HepG2 (cell line): ENCODE measurements around the gene EFS. TPM values are rescaled to one million over a fixed set of nuclear protein-coding genes. Genes with fewer than 3 reads are reported as not detected.

Experiments
- ATF4 ChIP-seq, 2 experiments: fragments of 450-650 bp in 1 of 2; sonication (generic) in 1 of 2; formaldehyde crosslinking; IDR thresholded peaks; 2 replicates each; pipeline versions ENCODE4 v1.5.0 to v1.8.0; 2020 to 2022; ENCODE audit warnings: mild to moderate bottlenecking in 1 of 2, missing genetic modification reagents in 1 of 2
- JUND ChIP-seq: sonication (generic); formaldehyde crosslinking; IDR thresholded peaks from 2 replicates; pipeline ENCODE4 v1.8.0; 2022; ENCODE audit warnings: mild to moderate bottlenecking, missing genetic modification reagents
- MEIS2 ChIP-seq: sonication (generic); formaldehyde crosslinking; IDR thresholded peaks from 2 replicates; pipeline ENCODE4 v1.9.0; 2021; ENCODE audit warnings: mild to moderate bottlenecking, missing genetic modification reagents
- NONO ChIP-seq, 2 experiments: fragments of 450-650 bp in 1 of 2; sonication (generic) in 1 of 2; formaldehyde crosslinking in 1 of 2; IDR thresholded peaks in 1 of 2; conservative IDR thresholded peaks in 1 of 2; 2 replicates each; pipeline versions ENCODE4 v1.6.1 to v1.8.0; 2017 to 2022; ENCODE audit warnings: mild to moderate bottlenecking in 1 of 2, missing genetic modification reagents in 1 of 2, moderate library complexity in 1 of 2
- PAX8 ChIP-seq: sonication (generic); formaldehyde crosslinking; IDR thresholded peaks from 2 replicates; pipeline ENCODE4 v1.8.0; 2022; ENCODE audit warnings: mild to moderate bottlenecking, missing genetic modification reagents, borderline replicate concordance
- PBX2 ChIP-seq: IDR thresholded peaks from 2 replicates; pipeline ENCODE4 v1.6.1; 2016; ENCODE audit warnings: control low read depth
- PBX3 ChIP-seq: sonication (generic); formaldehyde crosslinking; IDR thresholded peaks from 2 replicates; pipeline ENCODE4 v1.8.1; 2023; ENCODE audit warnings: missing genetic modification reagents, inconsistent platforms, borderline replicate concordance
- RAD51 ChIP-seq: fragments of 450-650 bp; IDR thresholded peaks from 2 replicates; pipeline ENCODE4 v1.6.1; 2016; ENCODE audit warnings: borderline replicate concordance
- RNF2 ChIP-seq: fragments of 450-650 bp; conservative IDR thresholded peaks from 2 replicates; pipeline ENCODE4 v1.6.1; 2016; ENCODE audit warnings: low read depth
- TFDP1 ChIP-seq: IDR thresholded peaks from 2 replicates; pipeline ENCODE4 v1.6.1; 2016; ENCODE audit warnings: missing compliant biosample characterization, missing genetic modification reagents, borderline replicate concordance
- TGIF2 ChIP-seq: IDR thresholded peaks from 2 replicates; pipeline ENCODE4 v1.6.1; 2016; ENCODE audit warnings: control low read depth, missing compliant biosample characterization
- ZBTB10 ChIP-seq: sonication (generic); formaldehyde crosslinking; IDR thresholded peaks from 2 replicates; pipeline ENCODE4 v1.4.0; 2020; ENCODE audit warnings: missing genetic modification reagents, borderline replicate concordance
- ZNF224 ChIP-seq: sonication (generic); formaldehyde crosslinking; IDR thresholded peaks from 2 replicates; pipeline ENCODE4 v1.5.0; 2020; ENCODE audit warnings: mild to moderate bottlenecking, missing genetic modification reagents
- ZNF292 ChIP-seq: sonication (generic); formaldehyde crosslinking; IDR thresholded peaks from 2 replicates; pipeline ENCODE4 v1.8.1; 2022; ENCODE audit warnings: mild to moderate bottlenecking, low read depth, missing genetic modification reagents, borderline replicate concordance
- ZNF362 ChIP-seq: sonication (generic); formaldehyde crosslinking; IDR thresholded peaks from 2 replicates; pipeline ENCODE4 v1.4.0; 2020; ENCODE audit warnings: missing genetic modification reagents, mild to moderate bottlenecking, borderline replicate concordance
- ZNF367 ChIP-seq: sonication (generic); formaldehyde crosslinking; IDR thresholded peaks from 2 replicates; pipeline ENCODE4 v1.4.0; 2020; ENCODE audit warnings: missing genetic modification reagents, borderline replicate concordance
- ZNF670 ChIP-seq: sonication (generic); formaldehyde crosslinking; IDR thresholded peaks from 2 replicates; pipeline ENCODE4 v1.8.0; 2022; ENCODE audit warnings: mild to moderate bottlenecking, missing genetic modification reagents, borderline replicate concordance
- ZNF878 ChIP-seq: sonication (generic); formaldehyde crosslinking; IDR thresholded peaks from 2 replicates; pipeline ENCODE4 v1.8.1; 2023; ENCODE audit warnings: mild to moderate bottlenecking, missing genetic modification reagents, moderate library complexity
- polyA plus RNA-seq, 8 experiments: library from polyadenylated mRNA; depleted of rRNA in 3 of 8; stranded (reverse) in 7 of 8; unstranded in 1 of 8; fragments of >200 nt; fragmentation: Illumina TruSeq in 4 of 8; extraction: Trizol in 4 of 8; gene quantifications; 2 replicates each; pipeline versions ENCODE4 v1.2.1 to v1.2.3, GENCODE V29; 2011 to 2016; ENCODE audit warnings: low read depth in 4 of 8, missing spikeins in 1 of 8, mixed read lengths in 1 of 8; ENCODE audit not compliant: insufficient read depth in 1 of 8
- total RNA-seq, 5 experiments: library from RNA; depleted of rRNA; stranded (reverse); fragments of >200 nt; fragmentation: Illumina TruSeq; extraction: Trizol; gene quantifications; 2 replicates each; pipeline ENCODE4 v1.2.3, GENCODE V29; 2016; ENCODE audit warnings: low read depth in 1 of 5

The EFS gene
- total and polyA plus RNA-seq, 2 of the 13 experiments (the other 11 are each of a cell fraction or from before 2014, with no cell fraction given) = not detected

- TF ChIP-seq TFDP1 (CRISPR knock-in tag) = peak; percentile 52; the same call in 1 of the 2 replicates
- TF ChIP-seq ZNF878 (CRISPR knock-in tag) = no peak
- TF ChIP-seq ZNF670 (CRISPR knock-in tag) = no peak; the same call in 1 of the 2 replicates
- TF ChIP-seq NONO (IDR thresholded peaks at IDR 0.05) = no peak
- no peak; the same call in none of the 2 replicates for TF ChIP-seq NONO (CRISPR knock-in tag; conservative IDR thresholded peaks at IDR 0.05)
- TF ChIP-seq RAD51 = no peak
- peak; percentile 44; the same call in 1 of the 2 replicates for TF ChIP-seq PBX3 (CRISPR knock-in tag)
- peak; percentile 81 for TF ChIP-seq ZBTB10 (CRISPR knock-in tag)
- 0 out of 2 replicates have a peak, but pooled peaks have one; percentile 21 for TF ChIP-seq RNF2
- TF ChIP-seq TGIF2 (CRISPR knock-in tag) = no peak
- peak; percentile 93 for TF ChIP-seq PAX8 (CRISPR knock-in tag)
- TF ChIP-seq ZNF362 (CRISPR knock-in tag) = no peak
- no peak for TF ChIP-seq PBX2 (CRISPR knock-in tag)
- TF ChIP-seq ZNF367 (CRISPR knock-in tag) = 0 out of 2 replicates have a peak, but pooled peaks have one; percentile 28
- peak in 1 of 2 experiments; percentile 56; a peak in 1 of 4 replicates for TF ChIP-seq ATF4 (CRISPR knock-in tag; IDR thresholded peaks at IDR 0.05)
- peak; percentile 30; the same call in 1 of the 2 replicates for TF ChIP-seq MEIS2 (CRISPR knock-in tag)
- no peak for TF ChIP-seq ZNF292 (CRISPR knock-in tag)
- TF ChIP-seq JUND = 0 out of 2 replicates have a peak, but pooled peaks have one; percentile 26
- TF ChIP-seq ZNF224 (CRISPR knock-in tag) = 0 out of 2 replicates have a peak, but pooled peaks have one; percentile 25
Measured at GRCh38 chr14:23321572-23322547, 43.1 kb downstream of the EFS start (continued).
